ENCODE measurements around the gene CCDC127. TPM values are rescaled to one million over a fixed set of nuclear protein-coding genes. Genes with fewer than 3 reads are reported as not detected.
A peak's percentile ranks its signal among the peaks of the same experiment; 100 is the strongest.

CCDC127 gene
- total RNA-seq, 2 donors from 2014 or later, result 2.7 to 7.8 TPM

DNA sequence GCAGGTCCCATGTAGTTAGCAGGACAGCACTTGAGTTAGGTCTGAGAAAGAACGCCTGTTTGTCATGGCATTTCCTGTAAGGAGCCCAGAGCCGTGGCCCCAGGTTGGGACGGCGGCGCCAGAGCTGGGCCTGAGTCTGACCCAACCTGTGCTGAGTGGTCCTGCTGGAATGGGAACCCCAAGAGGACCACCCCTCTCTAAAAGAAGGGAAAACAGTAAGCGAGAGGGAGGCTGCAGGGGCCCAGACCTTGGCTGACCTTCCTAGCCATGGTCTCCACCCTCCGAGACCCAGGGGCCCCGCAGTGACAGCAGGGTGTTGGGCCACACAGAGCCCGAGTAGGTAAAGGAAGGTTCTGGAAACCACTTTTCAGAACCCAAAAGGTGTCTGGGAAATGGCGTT, 28.5 kb downstream of the CCDC127 start:
- Histone ChIP-seq H3K4me3 (no peak overlapping the region), H3K4me1 (ENCODE audit: control insufficient read depth in 1 of 2, low read depth in 2 of 2) (peaks cover 4 to 26% of the 10 kb centered on the region in 2 donors), H3K36me3 (no peaks in the 10 kb centered on the region), H3K9me3 (no peaks in the 10 kb centered on the region), H3K27ac (no peak overlapping the region), H3K27me3 (replicated peaks; ENCODE audit: insufficient read depth) (no peaks in the 10 kb centered on the region)
- no peak for ATAC-seq (ENCODE audit: insufficient number of reproducible peaks, low FRiP score, low read depth)
- TF ChIP-seq, protein P1, sequence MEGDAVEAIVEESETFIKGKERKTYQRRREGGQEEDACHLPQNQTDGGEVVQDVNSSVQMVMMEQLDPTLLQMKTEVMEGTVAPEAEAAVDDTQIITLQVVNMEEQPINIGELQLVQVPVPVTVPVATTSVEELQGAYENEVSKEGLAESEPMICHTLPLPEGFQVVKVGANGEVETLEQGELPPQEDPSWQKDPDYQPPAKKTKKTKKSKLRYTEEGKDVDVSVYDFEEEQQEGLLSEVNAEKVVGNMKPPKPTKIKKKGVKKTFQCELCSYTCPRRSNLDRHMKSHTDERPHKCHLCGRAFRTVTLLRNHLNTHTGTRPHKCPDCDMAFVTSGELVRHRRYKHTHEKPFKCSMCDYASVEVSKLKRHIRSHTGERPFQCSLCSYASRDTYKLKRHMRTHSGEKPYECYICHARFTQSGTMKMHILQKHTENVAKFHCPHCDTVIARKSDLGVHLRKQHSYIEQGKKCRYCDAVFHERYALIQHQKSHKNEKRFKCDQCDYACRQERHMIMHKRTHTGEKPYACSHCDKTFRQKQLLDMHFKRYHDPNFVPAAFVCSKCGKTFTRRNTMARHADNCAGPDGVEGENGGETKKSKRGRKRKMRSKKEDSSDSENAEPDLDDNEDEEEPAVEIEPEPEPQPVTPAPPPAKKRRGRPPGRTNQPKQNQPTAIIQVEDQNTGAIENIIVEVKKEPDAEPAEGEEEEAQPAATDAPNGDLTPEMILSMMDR (IDR thresholded peaks at IDR 0.05), result no peak
- no peak for DNase-seq (ENCODE audit: low spot score)

DNA sequence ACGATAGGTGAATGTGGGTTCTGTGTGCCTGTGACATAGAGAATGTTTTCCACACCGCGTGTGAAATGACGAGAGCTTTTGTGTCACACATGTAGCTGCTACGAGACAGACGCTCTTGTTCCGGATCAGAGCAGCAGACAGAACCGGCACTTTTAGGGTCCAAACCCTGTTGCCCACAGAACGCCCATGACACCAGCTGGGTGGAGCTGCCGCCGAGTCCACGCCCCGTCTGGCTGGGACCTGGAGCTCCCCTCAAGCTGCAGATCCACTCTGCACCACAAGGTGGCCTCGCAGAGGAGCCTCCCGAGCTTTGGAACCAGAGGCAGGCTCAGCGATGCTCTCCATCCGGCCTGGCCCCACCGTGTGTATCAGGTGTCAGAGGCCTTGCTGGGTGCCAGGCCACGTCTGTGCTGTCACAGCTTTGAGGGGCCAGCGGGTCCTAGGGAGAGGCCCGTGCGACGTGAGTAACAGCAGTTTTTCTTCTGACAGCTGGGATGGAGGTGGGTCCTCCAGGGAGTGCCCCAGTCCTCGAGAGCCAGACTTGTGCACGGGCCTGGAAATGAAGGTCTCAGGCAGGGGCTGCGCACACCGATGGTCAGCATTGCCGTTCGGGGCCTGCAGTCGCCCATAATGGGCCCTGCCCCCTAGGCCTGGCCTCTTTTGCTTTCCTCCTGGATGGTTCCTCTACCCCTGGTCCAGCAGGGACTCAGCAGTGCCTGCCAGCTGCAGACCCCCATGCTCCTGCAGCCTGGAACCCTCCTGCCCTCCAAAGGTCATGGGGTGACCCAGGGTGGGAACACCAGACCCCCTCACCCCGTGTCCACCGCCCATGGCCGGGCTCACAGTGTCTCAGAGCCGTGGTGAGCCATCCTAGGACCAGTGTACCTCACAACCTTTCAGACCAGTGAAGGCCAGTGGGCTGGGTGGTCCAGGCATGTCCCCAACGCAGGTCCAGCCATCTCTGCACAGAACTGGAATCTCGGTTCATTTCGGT, 29.2 kb downstream of the CCDC127 start:
- ATAC-seq (ENCODE audit: insufficient number of reproducible peaks, low FRiP score, low read depth) (peak; percentile 77), DNase-seq (ENCODE audit: low spot score) (peak; percentile 65)
- no peaks in the 10 kb centered on the region for H3K9me3 ChIP-seq
- no peaks in the 10 kb centered on the region for H3K27me3 ChIP-seq (replicated peaks; ENCODE audit: insufficient read depth)
- no peak overlapping the region for H3K27ac ChIP-seq
- peaks cover 4 to 26% of the 10 kb centered on the region in 2 donors for H3K4me1 ChIP-seq (ENCODE audit: control insufficient read depth in 1 of 2, low read depth in 2 of 2)
- TF ChIP-seq, protein P1 (IDR thresholded peaks at IDR 0.05), result peak; percentile 94
- no peaks in the 10 kb centered on the region for H3K36me3 ChIP-seq
- peak overlapping the region; percentile 52 for H3K4me3 ChIP-seq

- H3K4me3 ChIP-seq, result peak overlapping the region; percentile 52
- H3K4me1 ChIP-seq (ENCODE audit: control insufficient read depth in 1 of 2, low read depth in 2 of 2), result peaks cover 4 to 26% of the 10 kb centered on the region in 2 donors
- no peak for DNase-seq (ENCODE audit: low spot score)
- H3K27ac ChIP-seq, result no peak overlapping the region
- no peaks in the 10 kb centered on the region for H3K9me3 ChIP-seq
- no peaks in the 10 kb centered on the region for H3K36me3 ChIP-seq
- H3K27me3 ChIP-seq (replicated peaks; ENCODE audit: insufficient read depth), result no peaks in the 10 kb centered on the region
- TF ChIP-seq, protein P1 (IDR thresholded peaks at IDR 0.05), result no peak
- no peak for ATAC-seq (ENCODE audit: insufficient number of reproducible peaks, low FRiP score, low read depth)
These were observed 30.1 kb downstream of the CCDC127 start for GRCh38 chr5:187617-188451.

DNA sequence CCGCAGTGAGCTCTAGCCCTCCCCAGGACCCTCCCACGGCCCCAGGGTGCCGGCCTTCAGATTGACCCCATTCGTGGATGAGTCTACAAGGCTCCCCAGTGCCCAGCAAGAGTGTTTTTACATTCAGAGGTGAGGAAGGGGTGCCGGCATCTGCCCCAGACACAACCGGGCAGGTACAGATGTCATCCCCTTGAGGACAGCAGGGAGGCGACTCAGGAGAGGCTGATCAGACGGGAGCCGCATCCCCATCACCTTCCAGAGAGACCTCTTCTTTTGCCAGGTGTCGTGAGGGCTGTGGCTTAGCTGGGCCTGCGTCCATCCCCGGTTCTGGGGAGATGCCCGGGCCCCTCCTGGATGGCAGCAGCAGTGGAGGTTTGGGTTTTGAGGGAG, 30.9 kb downstream of the CCDC127 start:
- no peaks in the 10 kb centered on the region for H3K9me3 ChIP-seq
- H3K27me3 ChIP-seq (replicated peaks; ENCODE audit: insufficient read depth), result no peaks in the 10 kb centered on the region
- ATAC-seq (ENCODE audit: insufficient number of reproducible peaks, low FRiP score, low read depth) (no peak), DNase-seq (ENCODE audit: low spot score) (no peak)
- no peak overlapping the region for H3K27ac ChIP-seq
- H3K4me3 ChIP-seq, result no peak overlapping the region
- TF ChIP-seq, protein P1 (IDR thresholded peaks at IDR 0.05), result no peak
- H3K4me1 ChIP-seq (ENCODE audit: control insufficient read depth in 1 of 2, low read depth in 2 of 2), result peaks cover 4 to 26% of the 10 kb centered on the region in 2 donors
- H3K36me3 ChIP-seq, result no peaks in the 10 kb centered on the region
